Panc1 (cell line): ENCODE measurements around the gene SCRN1. TPM values are rescaled to one million over a fixed set of nuclear protein-coding genes. Genes with fewer than 3 reads are reported as not detected.

ENCODE experiments used
- ATAC-seq: fragments of 200-7000 bp; cut with Tn5 transposase; 2 replicates; pipeline ENCODE4 v1.9.1; 2020; ENCODE audit warnings: mild to moderate bottlenecking, moderate library complexity
- BruUV-seq: library from RNA; stranded (reverse); fragments of 400-500 nt; replicated peaks from 2 replicates; lab custom pipeline; 2021; lab: Mats Ljungman, UMichigan
- CTCF ChIA-PET: fragments of 300-600 bp; sonication (Branson Sonifier 250); formaldehyde crosslinking; loops from one replicate; lab custom pipeline; 2022; ENCODE audit warnings: antibody characterized with exemption; lab: Charles Lee
- POLR2A ChIA-PET: fragments of 300-600 bp; sonication (Branson Sonifier 250); formaldehyde crosslinking; loops from one replicate; lab custom pipeline; 2022; ENCODE audit warnings: antibody characterized with exemption; lab: Charles Lee
- DNase-seq: peaks from one replicate; pipeline ENCODE4 v3.0.0-alpha.2; 2010; ENCODE audit warnings: low read depth, low spot score
- H3K27ac ChIP-seq: 2 replicates; pipeline ENCODE4 v1.5.1; 2011; ENCODE audit warnings: mild to moderate bottlenecking, low read length, inconsistent platforms
- H3K27me3 ChIP-seq: fragments of 200-500 bp; sonication (Bioruptor generic); 2 replicates; pipeline ENCODE4 v1.6.0; 2014; ENCODE audit warnings: low read length, inconsistent platforms; ENCODE audit not compliant: control insufficient read depth, insufficient read depth
- H3K36me3 ChIP-seq: fragments of 200-500 bp; sonication (Bioruptor generic); 2 replicates; pipeline ENCODE4 v1.5.1; 2014; ENCODE audit warnings: inconsistent platforms, mild to moderate bottlenecking, low read length, moderate library complexity; ENCODE audit not compliant: control insufficient read depth, insufficient read depth
- H3K4me1 ChIP-seq: 2 replicates; pipeline ENCODE4 v1.5.1; 2011; ENCODE audit warnings: inconsistent platforms, mild to moderate bottlenecking, low read length, moderate library complexity; ENCODE audit not compliant: control insufficient read depth, insufficient read depth
- H3K4me3 ChIP-seq, 2 experiments: 2 replicates each; pipeline ENCODE4 v1.5.1; 2011 to 2012; ENCODE audit warnings: low read depth in 2 of 2, low read length in 2 of 2, mild to moderate bottlenecking in 2 of 2, inconsistent platforms in 1 of 2, moderate library complexity in 1 of 2
- H3K9me3 ChIP-seq: fragments of 200-500 bp; sonication (Bioruptor generic); 2 replicates; pipeline ENCODE4 v1.5.1; 2014; ENCODE audit warnings: low read depth, mild to moderate bottlenecking, inconsistent platforms, low read length, moderate library complexity; ENCODE audit not compliant: control insufficient read depth, insufficient read depth
- CTCF ChIP-seq: fragments of 450-650 bp; IDR thresholded peaks from 2 replicates; pipeline ENCODE4 v1.5.1; 2017; ENCODE audit warnings: mild to moderate bottlenecking
- POLR2AphosphoS5 ChIP-seq: IDR thresholded peaks from 2 replicates; pipeline ENCODE4 v1.6.1; 2012; ENCODE audit warnings: mild to moderate bottlenecking, low read depth, low read length, moderate library complexity
- REST ChIP-seq, 2 experiments: IDR thresholded peaks; 2 replicates each; pipeline ENCODE4 v1.6.1; 2011 to 2012; ENCODE audit warnings: low read depth in 2 of 2, control low read depth in 1 of 2, low read length in 1 of 2, mild to moderate bottlenecking in 1 of 2, moderate library complexity in 1 of 2; ENCODE audit not compliant: insufficient read depth in 1 of 2
- SIN3A ChIP-seq: IDR thresholded peaks from 2 replicates; pipeline ENCODE4 v1.6.1; 2012; ENCODE audit warnings: low read depth, mild to moderate bottlenecking, low read length, moderate library complexity, borderline replicate concordance; ENCODE audit not compliant: insufficient read depth
- TCF7L2 ChIP-seq: IDR thresholded peaks from 2 replicates; pipeline ENCODE4 v1.6.1; 2011; ENCODE audit warnings: mild to moderate bottlenecking, low read depth, low read length, inconsistent platforms
- in situ Hi-C: cut with HindIII; loops from 2 replicates; pipeline ENCODE4 v1.10.0; 2016; ENCODE audit warnings: low sequenced_read_pairs, low pct_unique_long_range_greater_than_20kb
- intact Hi-C: fragments of 100-400 bp; cut with micrococcal nuclease; formaldehyde crosslinking; loops from one replicate; pipeline ENCODE4 v1.10.0; 2022; ENCODE audit not compliant: unreplicated experiment
- total RNA-seq: library from RNA; stranded (reverse); gene quantifications from one replicate; pipeline ENCODE4 v1.2.1, GENCODE V29; 2021; ENCODE audit not compliant: unreplicated experiment

SCRN1 gene
- total RNA-seq, 1 experiment from 2014 or later, result 189 TPM

DNA sequence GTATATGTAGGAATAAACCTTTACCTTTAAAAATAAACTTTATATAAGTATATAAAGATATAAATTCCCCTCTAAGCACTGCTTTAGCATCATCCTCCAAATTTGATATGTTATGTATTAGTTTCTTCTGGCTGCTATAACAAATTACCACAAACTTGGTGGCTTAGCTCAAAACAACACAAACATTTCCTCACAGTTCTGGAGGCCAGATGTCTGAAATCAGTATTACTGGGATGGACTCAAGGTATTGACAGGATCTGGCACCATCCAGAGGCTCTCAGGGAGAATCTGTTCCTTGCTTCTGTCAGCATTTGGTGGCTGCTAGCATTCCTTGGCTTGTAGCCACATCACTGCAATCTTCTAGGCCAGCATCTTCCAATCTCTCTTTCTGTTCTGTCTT is 6.7 kb upstream of the SCRN1 start:
- Histone ChIP-seq H3K27me3 (no peaks in the 10 kb centered on the region), H3K36me3 (no peaks in the 10 kb centered on the region), H3K4me3 (no peak overlapping the region), H3K4me1 (no peaks in the 10 kb centered on the region), H3K27ac (no peak overlapping the region), H3K9me3 (peaks cover 16% of the 10 kb centered on the region)
- CTCF ChIA-PET, result no interaction called here
- DNase-seq, result no peak
- POLR2A ChIA-PET, result interaction anchor here (0.6 kb wide), 1 partner anchor 1727 kb away, joined by 3 read pairs; no protein-coding TSS in a partner anchor
- ATAC-seq, result no peak
- no TSS peak for BruUV-seq
- TF ChIP-seq CTCF, result no peak
- no peak for TF ChIP-seq POLR2AphosphoS5
- no peak for TF ChIP-seq REST (IDR thresholded peaks at IDR 0.05; ENCODE audit: insufficient read depth in 1 of 2, low read depth in 2 of 2, low read length in 1 of 2)
- TF ChIP-seq TCF7L2, result no peak
- TF ChIP-seq SIN3A, result no peak
- in situ Hi-C loops, result no loop called here
- intact Hi-C loops, result no loop called here

- TF ChIP-seq REST (IDR thresholded peaks at IDR 0.05; ENCODE audit: insufficient read depth in 1 of 2, low read depth in 2 of 2, low read length in 1 of 2) (no peak), TCF7L2 (no peak), SIN3A (no peak), POLR2AphosphoS5 (no peak), CTCF (no peak)
- Histone ChIP-seq H3K4me3 (no peak overlapping the region), H3K4me1 (peaks cover 6% of the 10 kb centered on the region), H3K36me3 (no peaks in the 10 kb centered on the region), H3K27me3 (no peaks in the 10 kb centered on the region), H3K27ac (no peak overlapping the region), H3K9me3 (peaks cover 16% of the 10 kb centered on the region)
- no peak for DNase-seq
- ATAC-seq, result no peak
- CTCF ChIA-PET, result no interaction called here
- in situ Hi-C loops (no loop called here), intact Hi-C loops (no loop called here)
- POLR2A ChIA-PET, result interaction anchor here (0.6 kb wide), 1 partner anchor 1727 kb away, joined by 3 read pairs; no protein-coding TSS in a partner anchor
- BruUV-seq, result no TSS peak
Observed at GRCh38 chr7:29995652-29996051, 6.1 kb upstream of the SCRN1 start.
